HG02678 (cell line): Measurements from ENCODE around the gene HAGH.

Experiments used
- ATAC-seq: cut with Tn5 transposase; IDR thresholded peaks from one replicate; pipeline ENCODE4 v1.9.1; 2021; ENCODE audit warnings: mild to moderate bottlenecking, moderate library complexity; ENCODE audit not compliant: unreplicated experiment

The HAGH gene

DNA sequence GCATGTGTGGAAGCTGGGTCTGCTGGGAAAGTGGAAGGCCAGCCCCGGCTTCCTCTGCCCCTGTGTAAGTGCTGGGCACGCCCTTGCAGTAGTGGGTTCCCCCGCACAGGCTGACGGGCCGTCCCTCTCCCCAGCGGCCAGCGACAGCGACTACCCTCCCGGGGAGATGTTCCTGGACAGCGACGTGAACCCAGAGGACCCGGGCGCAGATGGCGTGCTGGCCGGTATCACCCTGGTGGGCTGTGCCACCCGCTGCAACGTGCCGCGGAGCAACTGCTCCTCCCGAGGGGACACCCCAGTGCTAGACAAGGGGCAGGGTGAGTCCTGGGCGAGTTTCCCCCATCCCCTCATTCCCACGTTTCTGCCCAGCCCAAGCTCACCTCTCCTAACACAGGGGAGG lies 60.8 kb downstream of the HAGH start:
- ATAC-seq, result no peak

GRCh38 chr16:1764971-1765370 lies 61.7 kb downstream of the HAGH start:
- no peak for ATAC-seq

DNA sequence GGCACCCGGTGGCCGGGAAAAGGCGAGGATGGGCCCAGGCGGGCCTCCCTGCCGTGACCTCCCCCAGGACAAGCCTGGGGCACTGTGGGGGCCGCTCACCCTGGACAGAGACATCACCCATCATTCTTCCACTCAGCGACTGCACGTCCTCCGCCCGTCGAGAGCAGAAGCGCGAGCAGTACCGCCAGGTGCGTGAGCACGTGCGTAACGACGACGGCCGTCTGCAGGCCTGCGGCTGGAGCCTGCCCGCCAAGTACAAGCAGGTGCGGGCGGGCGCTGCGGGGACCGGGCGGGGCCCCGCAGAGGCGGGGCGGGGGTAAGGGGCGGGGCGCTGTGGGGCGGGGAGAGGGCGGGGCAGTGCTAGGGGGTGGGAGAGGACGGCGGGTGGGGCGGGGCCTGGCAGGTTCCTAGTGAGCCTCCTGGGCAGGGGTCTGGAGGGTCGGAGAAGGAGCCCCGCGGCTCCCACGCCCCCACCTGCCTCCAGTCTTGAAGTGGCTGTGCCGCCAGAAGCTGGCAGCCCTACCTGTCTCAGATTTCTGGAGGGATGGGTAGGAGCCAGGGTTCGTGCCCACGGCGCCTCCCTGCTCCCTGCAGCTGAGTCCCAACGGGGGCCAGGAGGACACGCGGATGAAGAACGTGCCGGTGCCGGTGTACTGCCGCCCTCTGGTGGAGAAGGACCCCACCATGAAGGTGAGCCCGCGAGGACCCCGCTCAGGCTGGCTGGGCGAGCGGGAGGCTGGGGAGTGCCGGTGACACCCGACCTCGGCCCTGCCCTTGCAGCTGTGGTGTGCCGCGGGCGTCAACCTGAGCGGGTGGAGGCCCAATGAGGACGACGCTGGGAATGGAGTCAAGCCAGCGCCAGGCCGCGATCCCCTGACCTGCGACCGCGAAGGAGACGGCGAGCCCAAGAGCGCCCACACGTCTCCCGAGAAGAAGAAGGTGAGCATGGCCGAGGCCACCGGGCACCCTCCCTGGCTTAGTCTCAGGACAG lies 62.8 kb downstream of the HAGH start:
- no peak for ATAC-seq

- ATAC-seq, result no peak
Measured at GRCh38 chr16:1762879-1763520, 63.6 kb downstream of the HAGH start.

- ATAC-seq, result no peak
Measured at GRCh38 chr16:1762196-1762878, 64.3 kb downstream of the HAGH start.

DNA sequence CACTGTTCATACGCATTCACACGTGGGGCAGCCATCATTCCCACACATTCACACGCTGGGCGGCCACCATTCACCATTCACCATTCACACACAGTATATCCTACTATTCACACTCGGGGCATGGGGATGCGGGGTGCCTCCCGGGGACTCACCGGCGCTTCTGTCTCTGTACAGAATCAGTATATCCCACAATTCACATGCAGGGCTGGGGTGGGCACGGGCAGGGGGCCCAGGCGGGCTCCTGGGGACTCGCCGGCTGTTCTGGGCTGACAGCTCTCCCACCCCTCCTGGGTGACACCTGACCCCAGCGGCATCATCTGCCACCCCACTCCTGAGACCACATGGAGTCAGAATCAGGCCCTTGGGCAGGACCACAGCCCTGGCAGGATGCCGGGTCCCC lies 64.9 kb downstream of the HAGH start:
- ATAC-seq, result no peak

DNA sequence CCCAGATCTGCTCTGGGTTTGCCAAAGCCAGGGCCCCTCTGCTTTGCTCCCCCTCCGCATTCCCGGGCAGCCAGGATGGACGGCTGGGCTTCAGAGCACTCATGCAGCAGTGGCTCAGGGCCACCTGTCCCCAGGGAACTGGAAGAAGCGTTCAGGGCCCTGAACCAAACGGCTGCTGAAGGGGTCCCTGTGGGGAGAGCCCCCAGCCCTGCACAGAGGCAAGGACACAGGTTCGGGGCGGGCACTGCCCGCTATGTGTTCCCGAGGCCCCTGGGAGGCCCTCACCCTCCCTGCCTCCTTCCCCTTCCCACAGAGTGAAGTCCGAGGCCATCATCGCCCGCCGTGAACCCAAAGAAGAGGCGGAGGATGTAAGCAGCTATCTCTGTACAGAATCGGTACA lies 65.7 kb downstream of the HAGH start:
- ATAC-seq, result no peak

DNA sequence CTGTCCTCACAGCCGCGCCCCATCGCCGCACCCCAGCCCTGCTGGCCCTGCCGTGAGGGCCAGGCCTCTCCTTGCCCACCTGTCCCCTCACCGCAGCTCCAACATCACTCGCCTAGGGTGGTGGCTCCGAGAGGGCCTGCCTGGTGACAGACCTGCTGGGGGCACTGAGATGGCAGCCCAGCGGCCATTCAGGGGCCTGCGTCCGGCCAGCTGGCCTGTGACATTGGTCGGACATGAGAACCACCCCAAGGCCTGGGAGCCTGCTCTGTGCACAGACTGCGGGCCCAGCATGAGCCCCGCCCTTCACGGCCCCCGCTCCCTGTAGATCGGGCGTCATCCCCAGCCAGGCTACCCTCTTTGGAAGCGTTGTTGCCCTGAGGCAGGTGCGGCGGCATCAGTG lies 67.1 kb downstream of the HAGH start:
- no peak for ATAC-seq

GRCh38 chr16:1758923-1759322 lies 67.7 kb downstream of the HAGH start:
- no peak for ATAC-seq

- no peak for ATAC-seq
Measured at GRCh38 chr16:1757714-1758461, 68.7 kb downstream of the HAGH start.
